OCI-LY1 (cell line): ENCODE results near the gene DCAKD.

Source experiments
- CTCF ChIP-seq: fragments of 200-600 bp; sonication (generic), shearing (Covaris generic); IDR thresholded peaks from 2 replicates; pipeline ENCODE4 v1.5.1; 2017; ENCODE audit warnings: mild to moderate bottlenecking, antibody characterized with exemption, low read length, moderate library complexity, mixed read lengths
- EZH2 ChIP-seq: fragments of 200-600 bp; sonication (generic), shearing (Covaris generic); IDR thresholded peaks from 2 replicates; pipeline ENCODE4 v1.8.0; 2017; ENCODE audit warnings: borderline replicate concordance, mixed run types, mild to moderate bottlenecking, antibody characterized with exemption, low read length, moderate library complexity, mixed read lengths

GRCh38 chr17:45096141-45096540 is 44.7 kb upstream of the DCAKD start:
- TF ChIP-seq CTCF: peak; percentile 72
- no peak for TF ChIP-seq EZH2
